ENCODE data around the gene PRAMEF6.
"Not testable (repeated sequence)": the region's sequence is repeated elsewhere in the genome, so short reads cannot be mapped to it uniquely, and the experiment has no call there.

Gene PRAMEF6

DNA sequence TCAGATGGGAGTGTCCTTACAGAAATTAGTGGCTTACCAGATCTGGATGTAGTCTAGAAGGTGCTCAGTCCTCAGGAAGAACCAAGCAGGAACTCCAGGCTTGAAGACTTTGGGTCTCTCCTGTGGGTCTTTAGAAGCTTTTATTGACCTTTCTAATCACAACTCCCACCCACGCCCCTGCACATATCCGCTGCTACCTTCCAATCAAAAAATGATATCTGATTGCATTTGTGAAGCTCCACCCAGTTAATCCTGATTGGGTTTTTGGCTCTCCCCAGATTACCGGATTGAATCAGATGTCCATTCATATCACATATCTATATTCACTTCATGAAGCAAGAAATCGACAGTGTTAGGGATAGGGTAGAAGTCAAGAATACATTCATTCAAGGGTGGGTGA is at the start of gene PRAMEF6:
Gene PRAMEF6, minus strand, starts transcription at position 101 of the 400 bp plus-strand sequence. CDS start 5,062 bp downstream, outside the sequence.
- DNase-seq; in situ Hi-C loops (cut with MboI; ENCODE audit: low pct_unique_long_range_greater_than_20kb, low sequenced_read_pairs): not testable (repeated sequence)

DNA sequence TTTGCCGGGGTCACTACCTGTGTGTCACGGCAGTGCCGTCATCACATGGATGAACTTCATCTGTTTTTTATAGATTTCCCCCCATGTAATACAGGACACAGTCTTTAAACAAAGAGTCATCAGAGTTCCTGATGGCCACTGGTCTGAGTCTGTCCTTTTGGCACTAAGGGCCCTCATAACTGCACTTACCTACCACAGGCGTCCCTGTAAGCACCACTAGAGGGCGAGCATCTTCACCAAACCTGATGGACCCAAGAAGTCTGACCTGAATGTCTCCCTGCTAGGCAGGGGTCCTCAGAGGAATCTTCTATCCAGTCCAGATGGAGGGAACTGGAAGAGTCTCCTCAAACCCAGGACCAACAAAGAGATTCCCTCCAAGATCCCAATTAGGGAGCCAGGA is 23.0 kb downstream of the PRAMEF6 start:
- DNase-seq; in situ Hi-C loops (cut with MboI; ENCODE audit: low pct_unique_long_range_greater_than_20kb, low sequenced_read_pairs): not testable (repeated sequence)

DNA sequence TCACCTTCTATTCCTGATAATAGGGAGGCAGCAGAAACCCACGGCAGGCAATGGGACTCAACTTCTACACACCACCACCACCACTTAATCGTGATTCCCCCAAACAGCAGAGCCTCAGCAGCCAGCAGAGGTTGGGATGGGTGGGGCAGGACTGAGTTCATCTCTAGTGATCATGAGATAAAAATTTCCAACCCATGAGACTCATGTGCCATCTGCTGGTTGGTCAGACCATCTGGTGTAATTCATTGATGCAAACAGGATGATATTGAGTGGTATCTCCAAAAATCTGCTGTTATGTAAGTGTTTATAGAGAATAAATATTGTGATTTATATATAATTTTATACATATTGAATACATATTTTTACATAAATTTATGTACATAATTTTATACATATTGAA is 25.6 kb downstream of the PRAMEF6 start:
- DNase-seq; in situ Hi-C loops (cut with MboI; ENCODE audit: low pct_unique_long_range_greater_than_20kb, low sequenced_read_pairs): not testable (repeated sequence)

DNA sequence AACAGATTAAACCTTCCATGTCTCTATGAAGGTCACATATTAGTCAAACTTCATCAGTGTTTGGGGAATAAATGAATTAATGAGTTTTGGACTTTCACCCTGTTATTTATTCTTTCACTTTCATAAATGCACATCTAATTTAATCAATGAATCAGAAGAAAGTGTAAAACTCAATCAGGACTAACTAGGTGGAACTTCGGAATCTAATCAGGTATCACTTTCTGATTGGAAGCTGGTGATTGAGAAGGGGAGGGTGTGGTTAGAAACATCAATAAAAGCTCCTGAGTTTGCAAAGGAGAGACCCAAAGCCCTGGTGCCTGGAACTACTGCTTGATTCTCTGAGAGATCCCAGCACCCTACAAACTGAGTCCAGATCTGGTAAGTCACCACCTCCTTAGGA is 31.1 kb downstream of the PRAMEF6 start, which contains the start of gene PRAMEF7:
Gene PRAMEF7, plus strand, starts transcription at position 301 of the 400 bp plus-strand sequence. CDS start 1,083 bp downstream, outside the sequence.
- in situ Hi-C loops (cut with MboI; ENCODE audit: low pct_unique_long_range_greater_than_20kb, low sequenced_read_pairs); DNase-seq: not testable (repeated sequence)

DNA sequence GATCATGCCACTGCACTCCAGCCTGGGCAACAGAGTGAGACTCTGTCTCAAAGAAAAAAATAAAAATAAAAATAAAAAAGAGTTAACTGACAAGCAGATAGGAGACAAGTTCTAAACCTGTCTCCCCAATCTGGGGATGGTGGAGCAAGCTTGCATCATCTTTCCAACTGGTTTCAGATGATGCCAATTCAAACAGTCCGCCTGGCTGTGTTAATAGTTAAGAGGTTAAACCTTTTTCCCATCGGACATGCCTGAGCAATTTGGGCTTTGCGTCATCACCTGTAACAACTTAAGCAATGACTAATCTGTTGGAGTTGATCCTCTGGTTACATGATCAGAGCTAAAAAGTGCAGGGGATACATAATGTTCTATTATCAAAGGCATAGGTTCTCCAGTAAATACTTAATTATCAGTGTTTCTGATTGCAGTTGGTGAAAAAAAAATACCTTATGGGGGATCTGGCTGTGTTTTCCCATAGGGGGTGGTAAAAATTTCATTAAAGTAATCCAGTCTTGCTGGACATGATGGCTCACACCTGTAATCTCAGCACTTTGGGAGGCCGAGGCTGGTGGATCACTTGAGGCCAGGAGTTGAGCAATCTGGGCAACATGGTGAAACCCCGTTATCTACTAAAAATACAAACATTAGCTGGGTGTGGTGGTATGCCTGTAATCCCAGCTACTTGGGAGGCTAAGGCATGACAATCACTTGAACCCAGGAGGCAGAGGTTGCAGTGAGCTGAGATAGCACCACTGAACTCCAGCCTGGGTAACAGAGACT is 43.4 kb downstream of the PRAMEF6 start:
- in situ Hi-C loops (cut with MboI; ENCODE audit: low pct_unique_long_range_greater_than_20kb, low sequenced_read_pairs); DNase-seq: not testable (repeated sequence)

DNA sequence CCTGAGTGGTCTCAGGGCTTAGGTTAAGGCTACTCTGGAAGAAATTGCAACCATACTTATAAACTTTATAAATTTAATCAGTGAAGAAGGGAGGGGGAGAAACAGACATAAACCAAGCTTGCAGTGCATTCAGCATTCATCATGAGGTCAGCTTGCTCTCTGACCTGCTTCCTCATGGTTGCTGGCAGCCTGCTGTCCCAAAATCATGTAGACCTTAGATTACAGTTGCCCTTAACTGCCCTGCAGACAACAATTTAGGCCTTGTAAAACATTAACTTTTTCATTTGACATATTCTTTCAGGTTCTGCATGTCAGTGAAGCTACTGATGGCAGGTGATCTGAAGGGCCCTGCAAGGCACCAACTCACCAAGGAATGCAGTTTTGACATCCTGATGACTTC is 48.2 kb downstream of the PRAMEF6 start:
- in situ Hi-C loops (cut with MboI; ENCODE audit: low pct_unique_long_range_greater_than_20kb, low sequenced_read_pairs); DNase-seq: not testable (repeated sequence)

DNA sequence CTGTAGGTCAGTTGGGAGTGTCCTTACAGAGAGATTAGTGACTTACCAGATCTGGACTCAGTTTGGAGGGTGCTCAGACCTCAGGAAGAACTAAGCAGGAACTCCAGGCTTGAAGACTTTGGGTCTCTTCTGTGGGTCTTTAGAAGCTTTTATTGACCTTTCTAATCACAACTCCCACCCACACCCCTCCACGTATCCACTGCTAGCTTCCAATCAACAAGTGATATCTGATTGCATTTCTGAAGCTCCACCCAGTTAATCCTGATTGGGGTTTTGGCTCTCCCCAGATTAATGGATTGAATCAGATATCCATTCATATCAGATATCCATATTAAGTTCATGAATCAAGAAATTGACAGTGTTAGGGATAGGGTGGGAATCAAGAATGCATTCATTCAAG is 49.2 kb downstream of the PRAMEF6 start, which contains the start of gene PRAMEF10:
Gene PRAMEF10, minus strand, starts transcription at position 101 of the 400 bp plus-strand sequence. CDS start 2,423 bp downstream, outside the sequence.
- in situ Hi-C loops (cut with MboI; ENCODE audit: low pct_unique_long_range_greater_than_20kb, low sequenced_read_pairs), result not testable (repeated sequence)

More for the DNA sequence above, 49.2 kb downstream of the PRAMEF6 start, which contains the start of gene PRAMEF10:
- not testable (repeated sequence) for DNase-seq

All from KBM-7 (cell line).